Aorta (tissue), 5 donors: ENCODE results near the gene ATG9B. TPM values are rescaled to one million over a fixed set of nuclear protein-coding genes. Genes with fewer than 3 reads are reported as not detected.
A peak's percentile ranks its signal among the peaks of the same experiment; 100 is the strongest.
"Not testable (repeated sequence)": the region's sequence is repeated elsewhere in the genome, so short reads cannot be mapped to it uniquely, and the experiment has no call there.

Source experiments
- ATAC-seq: fragments of 200-7000 bp; cut with Tn5 transposase; one replicate; pipeline ENCODE4 v1.9.1; 2022; ENCODE audit warnings: moderate library complexity; ENCODE audit not compliant: low FRiP score
- DNase-seq, 2 donors: peaks; one replicate each; pipeline ENCODE4 v3.0.0-alpha.2; 2020
- H3K27ac ChIP-seq, 2 donors: one replicate each; pipeline ENCODE4 v1.5.1; 2013; ENCODE audit warnings: low read length in 2 of 2, mild to moderate bottlenecking in 2 of 2, moderate library complexity in 2 of 2, control low read depth in 1 of 2, inconsistent platforms in 1 of 2, low read depth in 1 of 2
- H3K27me3 ChIP-seq, 2 donors: one replicate each; pipeline ENCODE4 v1.6.1; 2013; ENCODE audit warnings: control low read depth in 1 of 2, low read length in 1 of 2, mild to moderate bottlenecking in 1 of 2, moderate library complexity in 1 of 2; ENCODE audit not compliant: insufficient read depth in 2 of 2, control insufficient read depth in 1 of 2
- H3K36me3 ChIP-seq, 2 donors: one replicate each; pipeline ENCODE4 v1.6.1; 2013; ENCODE audit warnings: control low read depth in 1 of 2, low read length in 1 of 2, mild to moderate bottlenecking in 1 of 2; ENCODE audit not compliant: insufficient read depth in 2 of 2, control insufficient read depth in 1 of 2
- H3K4me1 ChIP-seq, 2 donors: one replicate each; pipeline ENCODE4 v1.6.1; 2013; ENCODE audit warnings: low read length in 2 of 2, control low read depth in 1 of 2, mild to moderate bottlenecking in 1 of 2, moderate library complexity in 1 of 2; ENCODE audit not compliant: insufficient read depth in 2 of 2, control insufficient read depth in 1 of 2
- H3K4me3 ChIP-seq, 2 donors: one replicate each; pipeline ENCODE4 v1.5.1; 2013; ENCODE audit warnings: low read length in 2 of 2, control low read depth in 1 of 2, mild to moderate bottlenecking in 1 of 2
- H3K9me3 ChIP-seq: one replicate; pipeline ENCODE4 v1.6.1; 2013; ENCODE audit warnings: mild to moderate bottlenecking, low read length; ENCODE audit not compliant: control insufficient read depth
- WGBS, 2 donors: extraction: QIAGEN DNeasy Blood & Tissue Kit; methylation state at CpG; one replicate each; pipeline ENCODE4 v1.1.7; 2013; 5-methylcytosine and 5-hydroxymethylcytosine counted together
- intact Hi-C, 2 donors: fragments of 100-400 bp; cut with DNase I; formaldehyde crosslinking; loops; one replicate each; pipeline versions ENCODE4 v1.14.2 to v1.15.0; 2022
- polyA plus RNA-seq, 2 donors: library from polyadenylated mRNA; stranded (reverse); fragments of 200-250 nt; gene quantifications; one replicate each; pipeline ENCODE4 v1.2.3, GENCODE V29; 2013
- total RNA-seq, 2 donors: library from RNA; stranded (reverse); fragmentation: NEBNext Ultra II Directional; extraction: Animal tissue kit (Norgen Biotek cat#: 25700); gene quantifications; one replicate each; pipeline ENCODE4 v1.2.1, GENCODE V29; 2021
- donor health status: healthy with polysubstance abuse.
- donor health status: Bipolar disorder and iron deficiency.
- donor health status: DM: no; HTN: no; CAD: no.
- donor health status: DM: no; HTN: no; CAD: no.
- donor health status: DM: yes; HTN: yes; CAD: no.

ATG9B gene
- total and polyA plus RNA-seq, 4 donors = 0.12 TPM; not detected in 3

- intact Hi-C loops = loop anchor here in 1 of 2 donors (5.0 kb wide), 1 partner anchor 118 kb away; no protein-coding TSS in a partner anchor
These were observed 9.3 kb downstream of the ATG9B start for GRCh38 chr7:151014950-151015349.

GRCh38 chr7:151013733-151014497 is 10.4 kb downstream of the ATG9B start:
- H3K4me1 ChIP-seq = no peaks in the 10 kb centered on the region
- ATAC-seq (peak; percentile 13), DNase-seq (peak; percentile 88 to 89)
- WGBS, 2 donors = 8% methylated on average over 55 of the region's 55 CpGs
- H3K9me3 ChIP-seq = no peaks in the 10 kb centered on the region
- no peak overlapping the region for H3K4me3 ChIP-seq
- no peak overlapping the region for H3K27ac ChIP-seq
- H3K36me3 ChIP-seq = no peaks in the 10 kb centered on the region
- intact Hi-C loops = no loop called here
- no peaks in the 10 kb centered on the region for H3K27me3 ChIP-seq

More at GRCh38 chr7:151014950-151015349, 9.3 kb downstream of the ATG9B start:
- WGBS, 2 donors = 83 to 86% methylated on average over 8 of the region's 8 CpGs
- H3K4me3 ChIP-seq = no peak overlapping the region
- DNase-seq = no peak
- no peak for ATAC-seq
- no peak overlapping the region for H3K27ac ChIP-seq
- H3K4me1 ChIP-seq = no peaks in the 10 kb centered on the region
- H3K9me3 ChIP-seq = no peaks in the 10 kb centered on the region
- no peaks in the 10 kb centered on the region for H3K36me3 ChIP-seq
- H3K27me3 ChIP-seq = no peaks in the 10 kb centered on the region

GRCh38 chr7:151013356-151013732 is 10.9 kb downstream of the ATG9B start:
- no peaks in the 10 kb centered on the region for H3K36me3 ChIP-seq
- H3K4me3 ChIP-seq = no peak overlapping the region
- intact Hi-C loops = no loop called here
- H3K9me3 ChIP-seq = no peaks in the 10 kb centered on the region
- 5 to 9% methylated on average over 22 to 26 of the region's 26 CpGs for WGBS, 2 donors
- no peak overlapping the region for H3K27ac ChIP-seq
- H3K4me1 ChIP-seq = no peaks in the 10 kb centered on the region
- DNase-seq = no peak
- H3K27me3 ChIP-seq = no peaks in the 10 kb centered on the region
- no peak for ATAC-seq

- H3K36me3 ChIP-seq = no peaks in the 10 kb centered on the region
- DNase-seq (no peak), ATAC-seq (no peak)
- no peaks in the 10 kb centered on the region for H3K27me3 ChIP-seq
- H3K9me3 ChIP-seq = no peaks in the 10 kb centered on the region
- intact Hi-C loops = no loop called here
- H3K4me3 ChIP-seq = no peak overlapping the region
- H3K27ac ChIP-seq = no peak overlapping the region
- no peaks in the 10 kb centered on the region for H3K4me1 ChIP-seq
- WGBS, 2 donors = 6 to 12% methylated on average over 23 of the region's 23 CpGs
These were observed 11.4 kb downstream of the ATG9B start for GRCh38 chr7:151012911-151013347.

GRCh38 chr7:151012031-151012692 is 12.1 kb downstream of the ATG9B start:
- no peaks in the 10 kb centered on the region for H3K9me3 ChIP-seq
- H3K4me1 ChIP-seq = no peaks in the 10 kb centered on the region
- 81 to 86% methylated on average over 6 of the region's 6 CpGs for WGBS, 2 donors
- no peaks in the 10 kb centered on the region for H3K27me3 ChIP-seq
- DNase-seq = no peak
- intact Hi-C loops = no loop called here
- no peaks in the 10 kb centered on the region for H3K36me3 ChIP-seq
- ATAC-seq = no peak
- H3K27ac ChIP-seq = no peak overlapping the region
- H3K4me3 ChIP-seq = no peak overlapping the region

GRCh38 chr7:151011616-151012015 is 12.7 kb downstream of the ATG9B start:
- H3K9me3 ChIP-seq, DNase-seq, ATAC-seq, intact Hi-C loops, H3K36me3 ChIP-seq, H3K27ac ChIP-seq, H3K27me3 ChIP-seq, H3K4me3 ChIP-seq, H3K4me1 ChIP-seq: not testable (repeated sequence)
- WGBS, 2 donors = 87 to 94% methylated on average over 12 of the region's 12 CpGs

GRCh38 chr7:151011097-151011409 is 13.2 kb downstream of the ATG9B start:
- no peak overlapping the region for H3K27ac ChIP-seq
- H3K4me3 ChIP-seq = no peak overlapping the region
- no peaks in the 10 kb centered on the region for H3K9me3 ChIP-seq
- no peaks in the 10 kb centered on the region for H3K4me1 ChIP-seq
- no peak for DNase-seq
- ATAC-seq = no peak
- H3K36me3 ChIP-seq = no peaks in the 10 kb centered on the region
- 67 to 70% methylated on average over 1 of the region's 1 CpG for WGBS, 2 donors
- H3K27me3 ChIP-seq = no peaks in the 10 kb centered on the region
- intact Hi-C loops = no loop called here

GRCh38 chr7:151010307-151011096 is 13.8 kb downstream of the ATG9B start:
- no peak overlapping the region for H3K4me3 ChIP-seq
- H3K36me3 ChIP-seq = no peaks in the 10 kb centered on the region
- H3K27me3 ChIP-seq = no peaks in the 10 kb centered on the region
- no peaks in the 10 kb centered on the region for H3K9me3 ChIP-seq
- H3K27ac ChIP-seq = no peak overlapping the region
- intact Hi-C loops = no loop called here
- DNase-seq (no peak), ATAC-seq (no peak)
- 23 to 29% methylated on average over 16 to 18 of the region's 18 CpGs for WGBS, 2 donors
- H3K4me1 ChIP-seq = no peaks in the 10 kb centered on the region
